Activated CD8-positive, alpha-beta memory T cell treated with anti-CD3 and anti-CD28 coated beads, Interleukin-2, amount 50 U/mL, for 48 hours (primary cell): ENCODE data around the gene ASGR1.

Source experiments
- DNase-seq: peaks from one replicate; pipeline ENCODE4 v3.0.0-alpha.2; 2020

The ASGR1 gene

GRCh38 chr17:7179317-7180254, at the start of gene ASGR1:
TSS of gene ASGR1 (minus strand) at chr17:7179370. CDS start at chr17:7178563, 807 bp downstream.
- DNase-seq = no peak

GRCh38 chr17:7228920-7229319, 49.8 kb upstream of the ASGR1 start:
- DNase-seq = no peak

GRCh38 chr17:7226721-7227710, 47.8 kb upstream of the ASGR1 start:
- DNase-seq = no peak

DNA sequence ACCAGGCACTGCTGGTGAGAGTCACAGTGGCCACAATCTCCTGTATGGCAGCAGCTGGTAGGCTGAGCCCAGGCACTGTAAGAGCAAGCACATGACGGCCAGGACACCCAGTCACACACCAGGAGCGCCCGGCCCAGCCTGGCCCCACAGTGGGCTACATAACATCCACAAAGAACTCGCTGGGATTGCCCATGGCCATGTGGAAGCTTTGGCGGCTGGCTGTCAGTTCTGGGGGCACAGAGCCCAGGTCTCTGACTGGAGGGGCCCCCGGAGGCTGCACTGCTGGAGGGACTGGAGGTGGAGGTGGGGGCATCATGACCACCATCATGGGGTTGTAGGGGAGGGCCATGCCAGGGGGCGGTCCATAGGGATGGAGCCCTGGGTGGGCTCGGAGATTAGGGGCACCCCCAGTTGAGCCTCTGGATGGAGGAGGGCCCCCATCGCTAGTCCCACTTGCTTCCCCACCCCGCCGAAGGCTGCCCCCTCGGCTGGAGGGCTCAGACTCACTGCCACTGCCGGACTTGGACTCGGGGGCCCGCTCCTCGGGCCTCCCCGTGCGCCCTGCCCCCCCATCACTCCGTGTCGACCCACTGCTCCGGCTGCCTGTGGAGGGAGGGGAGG, 46.7 kb upstream of the ASGR1 start:
- DNase-seq = no peak

DNA sequence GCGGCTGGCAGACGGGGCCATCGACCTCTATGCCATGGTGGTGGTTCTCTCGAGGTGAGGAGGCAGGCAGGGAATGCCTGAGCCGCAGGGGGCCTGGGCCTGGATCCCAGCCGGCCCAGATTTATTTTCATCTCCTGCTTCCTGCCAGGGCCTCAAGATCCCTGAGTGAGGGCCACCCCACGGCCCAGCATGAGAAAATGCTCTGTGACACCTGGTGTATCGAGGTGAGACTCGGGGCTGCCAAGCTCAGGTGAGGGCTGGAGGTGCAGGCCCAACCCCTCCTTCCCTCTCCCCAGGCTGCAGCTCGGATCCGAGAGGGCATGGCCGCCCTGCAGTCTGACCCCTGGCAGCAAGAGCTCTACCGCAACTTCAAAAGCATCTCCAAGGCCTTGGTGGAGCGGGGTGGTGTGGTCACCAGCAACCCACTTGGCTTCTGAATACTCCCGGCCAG, 45.5 kb upstream of the ASGR1 start:
- DNase-seq = no peak

GRCh38 chr17:7224110-7224509, 44.9 kb upstream of the ASGR1 start:
- DNase-seq = no peak

GRCh38 chr17:7223375-7223774, 44.2 kb upstream of the ASGR1 start:
- no peak for DNase-seq

- DNase-seq = no peak
These were observed 43.8 kb upstream of the ASGR1 start for GRCh38 chr17:7222972-7223292.

DNA sequence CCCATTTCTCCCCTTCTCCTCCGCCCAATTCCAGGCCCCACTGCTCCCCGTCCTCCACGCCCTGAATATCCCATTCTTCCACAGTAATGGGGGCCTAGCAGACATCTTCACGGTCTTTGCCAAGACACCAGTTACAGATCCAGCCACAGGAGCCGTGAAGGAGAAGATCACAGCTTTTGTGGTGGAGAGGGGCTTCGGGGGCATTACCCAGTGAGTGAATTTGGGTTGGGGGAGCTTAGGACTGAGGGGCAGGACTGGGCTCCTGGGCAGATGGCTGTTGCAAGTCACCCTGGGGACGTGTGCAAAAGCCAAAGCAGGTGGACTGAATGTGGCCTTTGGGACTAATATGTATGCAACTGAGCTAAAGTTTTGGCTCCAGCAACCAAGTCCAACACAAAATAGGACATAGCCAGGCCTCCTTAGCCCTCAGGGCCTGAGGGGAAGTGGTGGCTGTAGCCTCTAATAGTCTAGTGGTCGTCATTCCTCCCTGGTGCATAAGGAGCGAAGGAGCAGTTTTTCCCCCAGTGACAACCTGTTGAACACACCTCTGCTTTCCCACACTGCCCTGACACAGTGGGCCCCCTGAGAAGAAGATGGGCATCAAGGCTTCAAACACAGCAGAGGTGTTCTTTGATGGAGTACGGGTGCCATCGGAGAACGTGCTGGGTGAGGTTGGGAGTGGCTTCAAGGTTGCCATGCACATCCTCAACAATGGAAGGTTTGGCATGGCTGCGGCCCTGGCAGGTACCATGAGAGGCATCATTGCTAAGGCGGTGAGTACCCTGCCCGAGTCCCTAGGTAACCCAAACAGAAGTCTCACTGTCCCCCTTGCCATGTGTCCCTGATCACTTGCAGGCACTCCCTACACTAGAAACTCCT, 43.2 kb upstream of the ASGR1 start:
- no peak for DNase-seq

DNA sequence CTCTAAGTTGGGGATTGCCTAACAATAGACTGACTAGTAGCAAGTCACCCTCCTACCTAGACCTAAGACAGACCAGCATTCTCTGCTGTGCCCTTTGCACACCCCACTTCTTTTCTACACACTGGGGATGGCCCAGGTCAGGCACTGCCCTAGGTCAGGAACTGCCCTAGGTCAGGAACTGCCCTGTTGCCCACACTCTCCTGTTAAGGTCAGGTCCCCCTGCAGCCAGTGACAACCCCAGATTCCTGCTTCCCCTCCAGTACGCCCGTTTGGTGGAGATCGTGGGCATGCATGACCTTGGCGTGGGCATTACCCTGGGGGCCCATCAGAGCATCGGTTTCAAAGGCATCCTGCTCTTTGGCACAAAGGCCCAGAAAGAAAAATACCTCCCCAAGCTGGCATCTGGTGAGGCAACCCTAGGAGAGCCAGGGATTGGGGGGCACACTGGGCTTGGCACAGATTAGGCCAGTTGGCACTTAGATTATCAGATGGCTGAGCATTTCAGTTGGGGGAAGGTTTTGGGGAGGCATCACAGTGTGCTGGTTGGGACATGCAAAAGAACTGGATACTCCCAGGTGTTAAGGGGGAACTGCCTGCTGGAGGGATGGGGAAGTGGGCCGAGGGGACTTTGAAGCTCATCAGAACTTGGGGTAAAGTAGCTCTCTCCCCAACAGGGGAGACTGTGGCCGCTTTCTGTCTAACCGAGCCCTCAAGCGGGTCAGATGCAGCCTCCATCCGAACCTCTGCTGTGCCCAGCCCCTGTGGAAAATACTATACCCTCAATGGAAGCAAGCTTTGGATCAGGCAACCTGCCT, 42.3 kb upstream of the ASGR1 start:
- no peak for DNase-seq

DNA sequence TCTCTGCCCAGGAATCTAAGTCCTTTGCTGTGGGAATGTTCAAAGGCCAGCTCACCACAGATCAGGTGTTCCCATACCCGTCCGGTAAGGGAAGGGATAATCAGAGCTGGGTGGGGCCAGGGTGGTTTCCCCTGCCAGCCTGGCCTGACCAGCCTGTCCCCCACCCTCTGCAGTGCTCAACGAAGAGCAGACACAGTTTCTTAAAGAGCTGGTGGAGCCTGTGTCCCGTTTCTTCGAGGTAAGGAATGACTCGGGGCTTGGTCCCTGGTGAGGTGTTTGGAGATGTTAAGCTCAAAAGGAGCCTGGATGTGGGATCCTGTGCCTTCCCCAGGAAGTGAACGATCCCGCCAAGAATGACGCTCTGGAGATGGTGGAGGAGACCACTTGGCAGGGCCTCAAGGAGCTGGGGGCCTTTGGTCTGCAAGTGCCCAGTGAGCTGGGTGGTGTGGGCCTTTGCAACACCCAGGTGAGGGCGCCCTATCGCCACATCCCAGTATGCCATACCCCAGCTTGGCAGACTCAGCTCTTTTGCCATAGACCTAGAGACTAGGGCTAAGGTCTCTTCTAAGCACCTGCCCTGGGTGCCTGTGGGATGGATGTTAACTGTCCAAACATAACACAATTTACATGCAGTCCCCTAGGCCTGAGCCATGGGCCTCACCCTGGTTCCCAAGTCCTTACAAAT, 41.6 kb upstream of the ASGR1 start:
- peak; percentile 81 for DNase-seq

DNA sequence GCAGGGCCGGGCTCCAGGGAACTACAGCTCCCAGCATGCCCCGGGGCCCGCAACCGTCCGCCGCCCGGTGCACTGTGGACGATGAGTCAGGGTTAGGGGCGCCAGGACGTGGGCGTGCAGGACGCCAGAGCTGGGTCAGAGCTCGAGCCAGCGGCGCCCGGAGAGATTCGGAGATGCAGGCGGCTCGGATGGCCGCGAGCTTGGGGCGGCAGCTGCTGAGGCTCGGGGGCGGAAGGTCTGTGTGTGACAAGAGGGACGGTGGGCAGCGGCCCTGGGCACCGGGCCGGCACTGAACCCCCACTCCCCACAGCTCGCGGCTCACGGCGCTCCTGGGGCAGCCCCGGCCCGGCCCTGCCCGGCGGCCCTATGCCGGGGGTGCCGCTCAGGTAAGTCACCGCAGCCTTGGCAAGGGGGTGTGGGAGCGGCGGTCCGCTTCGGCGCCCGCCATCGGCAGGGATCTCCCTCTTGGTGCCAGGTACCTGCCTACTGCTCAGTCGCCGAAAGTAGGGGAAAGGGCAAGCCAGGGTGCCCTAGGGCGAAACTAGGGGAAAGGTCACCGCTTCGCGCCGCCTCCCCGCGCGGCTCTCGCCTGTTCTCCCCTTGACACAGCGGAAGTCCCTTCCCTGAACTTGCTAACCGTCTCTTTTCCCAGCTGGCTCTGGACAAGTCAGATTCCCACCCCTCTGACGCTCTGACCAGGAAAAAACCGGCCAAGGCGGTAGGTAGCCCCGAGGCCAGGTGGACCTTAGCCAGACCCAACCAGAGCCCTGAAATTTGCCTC, 40.8 kb upstream of the ASGR1 start, which contains the start of the genes ACADVL and DLG4:
TSS of gene ACADVL (plus strand) at position 127 of the 781 bp plus-strand sequence. CDS start at position 174, 47 bp downstream.
TSS of gene DLG4 (minus strand) at position 25 of the 781 bp plus-strand sequence.
- peak; percentile 93 for DNase-seq

DNA sequence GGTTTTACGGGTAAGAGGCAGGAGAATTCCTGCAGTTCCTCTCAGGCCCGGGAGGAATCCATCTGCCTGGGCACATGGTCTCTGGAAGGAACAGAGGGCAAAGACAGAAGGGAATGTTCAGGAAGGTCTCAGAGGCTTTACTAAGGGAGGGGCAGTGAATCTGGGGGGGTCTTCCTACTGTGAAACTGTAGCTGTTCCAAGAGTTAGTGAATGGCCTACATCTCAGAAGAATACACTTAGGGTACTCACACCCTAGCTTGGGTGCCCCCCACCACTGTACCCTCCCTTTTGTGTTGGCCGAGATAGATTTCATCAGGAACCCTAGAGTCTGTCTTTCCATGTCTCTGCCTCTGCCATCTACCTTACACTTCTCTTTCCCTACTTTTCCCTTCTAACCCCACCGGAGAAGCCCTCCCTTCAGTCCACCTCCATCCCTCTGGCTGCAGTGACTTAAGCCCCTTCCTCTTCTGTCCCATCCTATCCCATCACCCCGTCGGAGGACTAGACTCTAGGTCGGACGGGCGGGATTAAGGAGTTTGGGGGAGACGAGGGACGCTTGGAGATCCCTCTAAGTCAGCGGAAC, 40.1 kb upstream of the ASGR1 start:
- DNase-seq = no peak

DNA sequence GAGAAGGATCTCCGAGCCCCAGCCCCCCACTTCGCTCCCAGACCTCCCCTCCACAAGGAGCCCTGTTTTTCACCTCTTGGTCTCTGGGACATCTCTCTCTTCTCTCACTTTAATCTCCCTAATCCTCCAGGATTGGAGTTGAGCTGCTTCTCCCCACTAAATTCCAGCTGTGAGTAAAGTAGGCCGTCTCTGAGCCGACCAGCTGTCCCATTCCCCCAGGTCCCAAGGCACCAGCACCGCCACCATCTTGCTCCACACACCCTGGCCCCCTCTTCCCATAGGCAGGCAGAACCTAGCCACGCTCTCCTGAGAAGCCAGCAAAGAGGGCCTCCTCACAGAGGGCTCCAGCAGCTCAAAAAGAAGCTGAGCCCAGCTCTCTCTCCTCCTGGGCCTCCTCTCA, 39.6 kb upstream of the ASGR1 start:
- no peak for DNase-seq

DNA sequence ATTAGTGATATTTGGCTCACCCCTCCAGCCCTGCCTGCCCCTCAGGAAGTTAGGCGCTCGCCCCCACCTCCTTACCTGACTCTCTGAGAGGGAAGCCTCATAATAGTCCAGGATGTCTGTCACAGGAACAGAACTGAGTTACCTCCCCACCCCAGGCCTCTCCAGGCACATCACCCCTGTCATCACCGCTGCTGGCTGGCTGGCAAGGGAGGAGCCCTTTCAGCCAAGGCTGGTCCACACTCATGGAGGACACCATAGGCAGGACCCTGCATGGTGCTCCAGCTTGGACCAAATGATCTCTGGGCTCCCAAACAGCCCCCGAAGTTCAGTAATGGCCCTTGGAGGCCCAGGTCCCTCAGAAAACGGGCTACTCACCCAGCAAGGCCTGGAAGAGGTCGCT, 39.0 kb upstream of the ASGR1 start:
- DNase-seq = no peak

GRCh38 chr17:7217113-7217987, 38.2 kb upstream of the ASGR1 start:
- no peak for DNase-seq

GRCh38 chr17:7216242-7217112, 37.3 kb upstream of the ASGR1 start:
- no peak for DNase-seq
